IgD-negative memory B cell (primary cell): Measurements from ENCODE around the gene AQP12B. TPM values are rescaled to one million over a fixed set of nuclear protein-coding genes. Genes with fewer than 3 reads are reported as not detected.

ENCODE experiments used
- H3K27ac Mint-ChIP-seq, 3 donors: one replicate each; pipeline ENCODE4 v1.8.0; 2020 to 2022; ENCODE audit warnings: mild to moderate bottlenecking in 3 of 3, mixed read lengths in 3 of 3, moderate library complexity in 1 of 3
- H3K27me3 Mint-ChIP-seq: one replicate; pipeline ENCODE4 v1.8.0; 2021; ENCODE audit warnings: mixed read lengths
- H3K36me3 Mint-ChIP-seq: one replicate; pipeline ENCODE4 v1.8.0; 2020; ENCODE audit warnings: mild to moderate bottlenecking, mixed read lengths
- H3K4me1 Mint-ChIP-seq, 3 donors: one replicate each; pipeline ENCODE4 v1.8.0; 2020 to 2022; ENCODE audit warnings: mixed read lengths in 3 of 3, mild to moderate bottlenecking in 1 of 3
- H3K4me3 Mint-ChIP-seq, 4 donors: one replicate each; pipeline ENCODE4 v1.8.0; 2020 to 2022; ENCODE audit warnings: mild to moderate bottlenecking in 4 of 4, mixed read lengths in 4 of 4, moderate library complexity in 3 of 4
- H3K9me3 Mint-ChIP-seq, 3 donors: one replicate each; pipeline ENCODE4 v1.8.0; 2020 to 2021; ENCODE audit warnings: mixed read lengths in 3 of 3, mild to moderate bottlenecking in 1 of 3
- polyA plus RNA-seq: library from polyadenylated mRNA; unstranded; fragments of 300-500 nt; fragmentation: Illumina TruSeq; gene quantifications from one replicate; pipeline ENCODE4 v1.2.3, GENCODE V29; 2021

The AQP12B gene
- polyA plus RNA-seq, 1 donor from 2014 or later = not detected

GRCh38 chr2:240635121-240635997 is 47.3 kb downstream of the AQP12B start:
- peaks cover 7% of the 10 kb centered on the region for H3K36me3 Mint-ChIP-seq
- peaks cover 0 to 19% (median 18%) of the 10 kb centered on the region in 3 donors for H3K9me3 Mint-ChIP-seq
- no peak overlapping the region for H3K4me3 Mint-ChIP-seq
- H3K27ac Mint-ChIP-seq = no peak overlapping the region
- no peaks in the 10 kb centered on the region for H3K4me1 Mint-ChIP-seq
- H3K27me3 Mint-ChIP-seq = peaks cover 2% of the 10 kb centered on the region

- Mint-ChIP-seq H3K36me3 (peaks cover 7% of the 10 kb centered on the region), H3K4me1 (peaks cover 0 to under 1% (median 0%) of the 10 kb centered on the region in 3 donors), H3K27me3 (peaks cover 2% of the 10 kb centered on the region), H3K4me3 (no peak overlapping the region), H3K27ac (no peak overlapping the region), H3K9me3 (peaks cover 0 to 18% (median 17%) of the 10 kb centered on the region in 3 donors)
These were observed 50.4 kb downstream of the AQP12B start for GRCh38 chr2:240632306-240632721.

GRCh38 chr2:240631548-240632305 is 51.0 kb downstream of the AQP12B start:
- Mint-ChIP-seq H3K27ac (no peak overlapping the region), H3K4me3 (no peak overlapping the region), H3K9me3 (peaks cover 0 to 18% (median 17%) of the 10 kb centered on the region in 3 donors), H3K36me3 (peaks cover 7% of the 10 kb centered on the region), H3K4me1 (peaks cover 0 to 2% (median 1%) of the 10 kb centered on the region in 3 donors), H3K27me3 (peaks cover 2% of the 10 kb centered on the region)

- Mint-ChIP-seq H3K4me3 (no peak overlapping the region), H3K36me3 (peaks cover 7% of the 10 kb centered on the region), H3K27ac (no peak overlapping the region), H3K4me1 (peaks cover 0 to 2% (median 1%) of the 10 kb centered on the region in 3 donors), H3K27me3 (peaks cover 2% of the 10 kb centered on the region), H3K9me3 (peaks cover 0 to 18% (median 17%) of the 10 kb centered on the region in 3 donors)
These were observed 51.7 kb downstream of the AQP12B start for GRCh38 chr2:240630771-240631547.

- Mint-ChIP-seq H3K9me3 (peaks cover 0 to 18% (median 17%) of the 10 kb centered on the region in 3 donors), H3K27ac (no peak overlapping the region), H3K27me3 (peaks cover 2% of the 10 kb centered on the region), H3K36me3 (peaks cover 7% of the 10 kb centered on the region), H3K4me3 (no peak overlapping the region), H3K4me1 (peaks cover 0 to 3% (median 3%) of the 10 kb centered on the region in 3 donors)
These were observed 52.5 kb downstream of the AQP12B start for GRCh38 chr2:240629968-240630770.

DNA sequence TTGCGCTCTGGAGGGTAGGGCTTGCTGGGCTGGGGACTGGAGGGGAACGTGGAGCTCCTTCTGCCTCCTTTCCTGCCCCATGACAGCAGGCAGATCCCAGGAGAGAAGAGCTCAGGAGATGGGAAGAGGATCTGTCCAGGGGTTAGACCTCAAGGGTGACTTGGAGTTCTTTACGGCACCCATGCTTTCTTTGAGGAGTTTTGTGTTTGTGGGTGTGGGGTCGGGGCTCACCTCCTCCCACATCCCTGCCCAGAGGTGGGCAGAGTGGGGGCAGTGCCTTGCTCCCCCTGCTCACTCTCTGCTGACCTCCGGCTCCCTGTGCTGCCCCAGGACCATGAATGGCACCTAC is 53.1 kb downstream of the AQP12B start:
- Mint-ChIP-seq H3K36me3 (peaks cover 7% of the 10 kb centered on the region), H3K4me1 (peaks cover 0 to 9% (median 7%) of the 10 kb centered on the region in 3 donors), H3K9me3 (peaks cover 0 to 15% (median 13%) of the 10 kb centered on the region in 3 donors), H3K27me3 (peaks cover 4% of the 10 kb centered on the region), H3K4me3 (no peak overlapping the region), H3K27ac (no peak overlapping the region)

GRCh38 chr2:240628808-240629618 is 53.7 kb downstream of the AQP12B start:
- H3K4me1 Mint-ChIP-seq = peaks cover 0 to 9% (median 7%) of the 10 kb centered on the region in 3 donors
- no peak overlapping the region for H3K4me3 Mint-ChIP-seq
- H3K27ac Mint-ChIP-seq = no peak overlapping the region
- H3K9me3 Mint-ChIP-seq = peaks cover 0 to 9% (median 8%) of the 10 kb centered on the region in 3 donors
- peaks cover 2% of the 10 kb centered on the region for H3K27me3 Mint-ChIP-seq
- H3K36me3 Mint-ChIP-seq = peaks cover 5% of the 10 kb centered on the region

DNA sequence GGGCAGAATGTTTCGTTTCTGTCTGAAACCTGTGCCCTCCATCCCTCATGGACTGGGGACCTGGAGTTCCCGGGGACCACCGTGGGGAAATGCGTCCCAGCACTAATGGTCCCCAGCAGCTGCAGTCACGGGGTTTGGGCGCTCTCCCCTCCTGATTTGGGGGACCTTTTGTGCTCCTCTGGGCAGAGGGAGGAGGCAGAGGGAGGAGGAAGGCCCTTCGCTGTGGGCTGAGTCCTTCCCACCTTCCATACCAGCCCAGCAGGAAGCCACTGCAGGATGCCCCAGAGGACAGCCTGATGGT is 54.2 kb downstream of the AQP12B start:
- H3K4me3 Mint-ChIP-seq = no peak overlapping the region
- peaks cover 2% of the 10 kb centered on the region for H3K27me3 Mint-ChIP-seq
- H3K36me3 Mint-ChIP-seq = peaks cover 4% of the 10 kb centered on the region
- no peak overlapping the region for H3K27ac Mint-ChIP-seq
- peaks cover 0 to 9% (median 7%) of the 10 kb centered on the region in 3 donors for H3K4me1 Mint-ChIP-seq
- peaks cover 0 to 6% (median 5%) of the 10 kb centered on the region in 3 donors for H3K9me3 Mint-ChIP-seq

- Mint-ChIP-seq H3K4me3 (no peak overlapping the region), H3K4me1 (peaks cover 0 to 9% (median 7%) of the 10 kb centered on the region in 3 donors)
These were observed 54.8 kb downstream of the AQP12B start for GRCh38 chr2:240627736-240628506.

GRCh38 chr2:240626531-240627300 is 56.0 kb downstream of the AQP12B start:
- no peak overlapping the region for H3K27ac Mint-ChIP-seq

More at GRCh38 chr2:240627736-240628506, 54.8 kb downstream of the AQP12B start:
- peaks cover 2% of the 10 kb centered on the region for H3K36me3 Mint-ChIP-seq
- peaks cover 0 to under 1% (median 0%) of the 10 kb centered on the region in 3 donors for H3K9me3 Mint-ChIP-seq
- peaks cover 2% of the 10 kb centered on the region for H3K27me3 Mint-ChIP-seq
- H3K27ac Mint-ChIP-seq = no peak overlapping the region

More at GRCh38 chr2:240626531-240627300, 56.0 kb downstream of the AQP12B start:
- peaks cover 5 to 13% (median 11%) of the 10 kb centered on the region in 3 donors for H3K4me1 Mint-ChIP-seq
- peaks cover 10% of the 10 kb centered on the region for H3K27me3 Mint-ChIP-seq
- peak overlapping the region in 1 of 4 donors; percentile 49 for H3K4me3 Mint-ChIP-seq
- H3K9me3 Mint-ChIP-seq = no peaks in the 10 kb centered on the region
- peaks cover 1% of the 10 kb centered on the region for H3K36me3 Mint-ChIP-seq
